Omental fat pad (tissue), 4 donors: Measurements from ENCODE around the gene PIP4K2B. TPM values are rescaled to one million over a fixed set of nuclear protein-coding genes. Genes with fewer than 3 reads are reported as not detected.
A peak's percentile ranks its signal among the peaks of the same experiment; 100 is the strongest.

ENCODE experiments used
- ATAC-seq: fragments of 150-250 bp; one replicate; pipeline ENCODE4 v1.9.1; 2016; ENCODE audit warnings: mild to moderate bottlenecking, moderate library complexity; ENCODE audit not compliant: low FRiP score
- DNase-seq: peaks from one replicate; pipeline ENCODE4 v3.0.0-alpha.2; 2019; ENCODE audit warnings: low spot score
- total RNA-seq, 4 donors: library from RNA; depleted of rRNA; stranded (reverse); fragments of >200 nt; gene quantifications; one replicate each; pipeline ENCODE4 v1.1.0, GENCODE V29; 2016
- TF ChIP-seq, protein P1 (sequence below), 3 donors: fragments of 450-650 bp; IDR thresholded peaks; one replicate each; pipeline ENCODE4 v1.5.1; 2016 to 2017; ENCODE audit warnings: antibody characterized with exemption in 3 of 3, mild to moderate bottlenecking in 3 of 3, moderate library complexity in 2 of 3

PIP4K2B gene
- total RNA-seq, 4 donors from 2014 or later: 25.7 to 79.0 (median 47.2) TPM

DNA sequence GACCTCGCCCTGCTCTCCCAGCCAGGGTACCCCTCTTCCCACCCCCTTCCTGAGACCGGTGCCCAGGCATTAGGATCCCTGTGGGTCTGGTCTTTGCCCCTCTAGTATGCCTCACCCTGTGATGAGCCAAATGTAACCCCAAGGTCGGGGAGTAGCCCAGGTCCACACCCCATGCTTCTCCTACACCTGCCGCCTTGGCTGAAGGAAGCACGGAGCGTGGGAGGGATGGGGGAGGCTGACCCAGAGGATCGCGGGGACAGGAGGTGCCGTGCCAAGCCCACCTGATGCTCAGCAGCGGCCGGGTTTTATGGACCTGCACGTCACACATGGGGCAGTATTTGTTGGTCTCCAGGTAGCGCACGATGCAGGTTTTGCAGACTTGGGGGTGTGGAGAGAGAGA, 60.1 kb downstream of the PIP4K2B start:
- ATAC-seq (no peak), DNase-seq (no peak)
- TF ChIP-seq, protein P1, sequence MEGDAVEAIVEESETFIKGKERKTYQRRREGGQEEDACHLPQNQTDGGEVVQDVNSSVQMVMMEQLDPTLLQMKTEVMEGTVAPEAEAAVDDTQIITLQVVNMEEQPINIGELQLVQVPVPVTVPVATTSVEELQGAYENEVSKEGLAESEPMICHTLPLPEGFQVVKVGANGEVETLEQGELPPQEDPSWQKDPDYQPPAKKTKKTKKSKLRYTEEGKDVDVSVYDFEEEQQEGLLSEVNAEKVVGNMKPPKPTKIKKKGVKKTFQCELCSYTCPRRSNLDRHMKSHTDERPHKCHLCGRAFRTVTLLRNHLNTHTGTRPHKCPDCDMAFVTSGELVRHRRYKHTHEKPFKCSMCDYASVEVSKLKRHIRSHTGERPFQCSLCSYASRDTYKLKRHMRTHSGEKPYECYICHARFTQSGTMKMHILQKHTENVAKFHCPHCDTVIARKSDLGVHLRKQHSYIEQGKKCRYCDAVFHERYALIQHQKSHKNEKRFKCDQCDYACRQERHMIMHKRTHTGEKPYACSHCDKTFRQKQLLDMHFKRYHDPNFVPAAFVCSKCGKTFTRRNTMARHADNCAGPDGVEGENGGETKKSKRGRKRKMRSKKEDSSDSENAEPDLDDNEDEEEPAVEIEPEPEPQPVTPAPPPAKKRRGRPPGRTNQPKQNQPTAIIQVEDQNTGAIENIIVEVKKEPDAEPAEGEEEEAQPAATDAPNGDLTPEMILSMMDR (IDR thresholded peaks at IDR 0.05): no peak

DNA sequence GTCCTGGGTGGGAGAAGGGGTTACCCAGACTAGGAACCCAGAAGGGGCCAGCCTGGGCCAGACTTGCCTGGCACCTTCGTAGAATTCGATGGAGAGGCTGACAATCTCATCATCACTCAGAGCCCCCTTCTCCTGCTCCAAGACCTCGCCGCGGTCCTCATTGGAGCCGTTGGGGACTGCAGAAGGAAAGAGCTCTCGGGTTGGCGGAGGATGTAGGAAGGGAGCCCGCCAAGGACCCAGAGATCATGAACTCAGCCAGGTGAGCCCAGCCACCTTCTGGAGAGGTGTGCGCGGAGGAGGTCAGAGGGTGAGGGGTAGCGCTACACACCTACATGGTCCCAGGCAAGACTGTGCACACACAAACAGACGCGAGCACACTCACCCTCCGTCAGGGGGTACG, 60.7 kb downstream of the PIP4K2B start:
- DNase-seq (no peak), ATAC-seq (no peak)
- TF ChIP-seq, protein P1 (IDR thresholded peaks at IDR 0.05): no peak

DNA sequence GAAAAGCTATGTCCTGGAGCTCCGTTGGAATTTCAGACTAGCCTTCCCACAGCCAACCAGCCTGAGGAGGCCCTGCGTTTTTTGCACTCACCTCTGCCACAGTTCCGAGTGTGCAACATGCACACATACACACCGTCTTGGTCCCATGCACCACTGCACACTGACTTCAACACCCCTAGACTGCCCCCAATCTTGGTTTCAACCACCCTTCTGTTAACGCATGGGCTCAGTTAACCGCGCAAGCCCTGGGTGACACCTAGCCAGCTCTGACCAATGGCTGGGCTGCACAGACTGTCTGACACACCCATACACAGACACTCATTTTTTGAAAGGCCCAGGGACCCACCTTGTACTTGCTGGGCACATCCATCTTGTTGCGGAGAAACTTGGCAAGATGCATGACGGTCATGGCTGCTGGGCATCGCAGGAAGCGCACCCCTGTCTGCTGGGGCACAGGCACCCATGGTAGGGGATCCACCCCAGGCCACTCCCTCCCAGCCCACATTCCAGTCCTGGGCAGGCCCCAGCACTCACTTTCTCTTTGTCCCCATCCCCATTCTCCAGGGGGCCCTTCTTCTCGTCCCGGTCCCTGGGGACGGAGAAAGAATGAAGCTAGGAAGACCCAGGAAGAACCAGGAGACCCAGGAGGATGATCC, 61.2 kb downstream of the PIP4K2B start:
- TF ChIP-seq, protein P1 (IDR thresholded peaks at IDR 0.05): no peak
- no peak for ATAC-seq
- no peak for DNase-seq

DNA sequence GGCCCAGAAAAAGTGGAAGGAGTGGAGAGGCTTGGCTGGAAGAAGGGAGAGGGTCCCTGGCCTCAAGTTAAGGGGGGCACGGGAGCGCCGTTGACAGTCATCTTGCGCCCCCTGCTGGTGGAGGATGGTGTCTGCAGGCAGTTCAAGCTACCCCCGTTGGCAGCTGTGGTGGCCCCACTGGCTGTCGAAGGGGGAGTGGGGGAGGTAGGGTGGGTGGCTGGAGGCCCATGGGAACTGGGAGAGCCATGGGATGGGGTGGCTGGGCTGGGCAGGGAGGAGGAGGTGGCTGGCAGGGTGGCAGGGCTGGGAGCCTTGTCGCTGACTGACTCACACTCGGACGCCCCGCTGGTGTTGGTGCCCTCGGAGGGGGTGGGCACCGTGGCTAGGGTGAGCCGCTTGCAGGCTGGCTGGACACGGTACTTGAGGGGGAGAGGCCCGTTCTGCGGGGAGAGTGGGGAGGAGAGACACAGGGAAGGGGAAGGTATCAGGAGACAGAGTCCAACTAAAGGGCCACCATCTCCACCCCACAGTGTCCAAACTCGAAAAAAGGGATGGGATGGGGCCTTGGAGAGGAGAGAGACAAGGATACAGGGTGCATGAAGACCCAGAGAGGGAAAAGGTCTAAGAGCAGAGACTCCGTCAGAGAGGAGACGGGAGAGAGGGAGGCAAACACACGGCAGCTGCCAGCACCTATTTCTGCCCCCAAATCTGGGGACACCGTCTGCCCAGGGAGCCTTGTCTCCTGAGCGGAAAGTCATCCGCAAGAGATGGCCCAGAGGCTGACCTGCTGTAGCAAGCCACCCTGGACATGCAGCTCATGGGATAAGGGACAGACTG, 64.0 kb downstream of the PIP4K2B start:
- no peak for ATAC-seq
- DNase-seq: peak; percentile 53
- TF ChIP-seq, protein P1 (IDR thresholded peaks at IDR 0.05): peak in 2 of 3 donors; percentile 83 to 93

DNA sequence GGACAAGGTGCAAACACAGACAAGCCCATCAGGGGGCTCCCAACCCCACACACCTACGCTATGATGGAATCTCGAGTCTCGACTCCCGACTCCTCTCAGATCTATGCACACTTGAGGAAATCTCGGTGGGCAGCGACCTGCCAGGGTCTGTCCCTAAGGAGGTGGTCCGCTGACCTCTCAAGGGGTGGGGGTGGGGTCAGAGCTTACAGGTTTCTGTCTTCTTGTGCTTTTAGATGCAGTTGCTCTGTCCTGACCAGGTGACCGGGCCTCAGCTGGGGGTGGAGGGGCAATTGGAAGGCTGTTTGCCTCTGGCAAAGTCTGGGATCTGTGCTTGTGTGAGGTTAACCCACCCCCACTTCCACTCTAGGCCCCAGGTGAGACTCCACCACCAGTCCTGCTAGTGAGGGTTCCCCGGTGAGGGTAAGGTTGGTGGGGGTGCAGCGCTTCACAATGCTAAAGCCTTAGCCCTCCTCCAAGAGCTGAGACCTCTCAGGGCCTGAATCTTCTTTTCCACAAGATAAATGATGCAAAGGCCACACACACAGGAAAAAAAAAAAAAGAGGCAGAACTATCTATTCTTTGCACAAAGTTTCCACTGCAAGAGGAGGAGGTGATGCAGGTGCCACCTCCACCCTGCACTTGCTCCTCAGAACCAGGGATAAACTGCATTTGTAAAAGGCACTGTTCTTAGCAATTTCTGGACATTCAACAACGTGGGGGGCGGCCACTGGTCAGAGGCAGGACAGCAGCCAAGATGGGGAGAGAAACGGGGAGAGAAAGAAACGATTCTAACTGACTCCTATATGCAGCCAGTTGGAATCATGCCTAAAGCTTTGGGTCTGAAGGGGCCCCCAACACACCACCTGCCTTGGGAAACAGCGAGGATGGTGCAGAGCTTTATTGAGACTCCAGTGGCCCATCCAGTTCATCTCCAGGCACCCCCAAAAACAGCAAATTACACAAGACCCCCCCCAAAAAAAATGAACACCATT, 65.1 kb downstream of the PIP4K2B start:
- TF ChIP-seq, protein P1 (IDR thresholded peaks at IDR 0.05): no peak
- ATAC-seq (no peak), DNase-seq (no peak)

DNA sequence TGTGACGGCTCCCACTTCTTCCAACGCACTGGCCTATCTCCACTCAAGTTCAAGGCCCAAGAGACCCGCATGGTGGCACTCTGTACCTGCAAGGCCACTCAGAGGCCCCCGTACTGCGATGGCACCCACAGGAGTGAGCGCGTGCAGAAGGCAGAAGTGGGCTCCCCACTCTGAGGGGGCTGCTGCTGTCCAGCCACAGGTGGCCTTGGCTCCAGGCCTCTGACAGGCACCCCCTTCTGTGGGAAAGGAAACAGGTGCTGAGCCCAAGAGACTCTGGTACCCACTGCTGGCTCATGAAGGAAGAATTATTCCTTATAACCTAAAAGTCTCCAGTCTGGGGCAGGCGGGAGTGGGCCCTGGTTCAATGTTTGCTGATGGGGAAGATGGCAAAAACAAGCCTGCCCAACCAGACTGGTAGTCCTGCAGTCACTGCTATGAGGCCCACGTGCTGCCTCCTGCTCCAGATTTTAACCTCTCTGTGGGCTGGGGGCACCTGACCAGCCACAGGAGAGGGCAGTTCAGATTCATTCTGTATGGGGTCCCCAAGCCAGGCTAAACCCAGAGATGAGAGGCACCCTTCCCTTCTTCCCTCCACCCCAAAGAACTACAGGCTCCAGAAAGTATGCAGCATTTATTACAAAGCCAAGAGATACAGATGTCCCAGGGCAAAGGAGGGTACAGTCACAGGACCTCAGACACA, 65.9 kb downstream of the PIP4K2B start:
- TF ChIP-seq, protein P1 (IDR thresholded peaks at IDR 0.05): no peak
- no peak for ATAC-seq

More for the DNA sequence above, 65.9 kb downstream of the PIP4K2B start:
- DNase-seq: no peak
